Body of pancreas (tissue), 4 donors: ENCODE results near the gene TEAD4. TPM values are rescaled to one million over a fixed set of nuclear protein-coding genes. Genes with fewer than 3 reads are reported as not detected.
A peak's percentile ranks its signal among the peaks of the same experiment; 100 is the strongest.

Experiments
- ATAC-seq: fragments of 150-250 bp; one replicate; pipeline ENCODE4 v1.9.1; 2016
- DNase-seq, 4 donors: peaks; one replicate each; pipeline ENCODE4 v3.0.0-alpha.2; 2019
- H3K27ac ChIP-seq, 4 donors: fragments of 200-600 bp; sonication (generic); 1 replicate in 3 of 4; 2 replicates in 1 of 4; pipeline versions ENCODE4 v1.5.1 to v1.6.1; 2016 to 2019; ENCODE audit warnings: mild to moderate bottlenecking in 1 of 4, mixed read lengths in 1 of 4, moderate library complexity in 1 of 4
- H3K27me3 ChIP-seq, 2 donors: fragments of 200-600 bp; sonication (generic); one replicate each; pipeline ENCODE4 v1.6.0; 2016; ENCODE audit warnings: mild to moderate bottlenecking in 1 of 2
- H3K36me3 ChIP-seq, 2 donors: fragments of 200-600 bp; sonication (generic); replicated peaks in 1 of 2; 2 replicates each; pipeline ENCODE4 v1.5.1; 2016; ENCODE audit warnings: low read depth in 2 of 2; ENCODE audit not compliant: insufficient read depth in 1 of 2
- H3K4me1 ChIP-seq: fragments of 200-600 bp; sonication (generic); one replicate; pipeline ENCODE4 v1.6.0; 2016
- H3K4me3 ChIP-seq, 2 donors: fragments of 200-600 bp; sonication (generic); 1 replicate in 1 of 2; 2 replicates in 1 of 2; pipeline ENCODE4 v1.5.1; 2016 to 2019
- H3K9me3 ChIP-seq, 3 donors: fragments of 200-600 bp; sonication (generic); 1 replicate in 2 of 3; 2 replicates in 1 of 3; pipeline ENCODE4 v1.5.1; 2016
- POLR2A ChIP-seq, 3 donors: fragments of 450-650 bp; IDR thresholded peaks; one replicate each; pipeline ENCODE4 v1.6.1; 2016; ENCODE audit warnings: antibody characterized with exemption in 3 of 3, mild to moderate bottlenecking in 2 of 3
- WGBS, 2 donors: methylation state at CpG; one replicate each; pipeline ENCODE4 v1.1.5; 2017; 5-methylcytosine and 5-hydroxymethylcytosine counted together
- intact Hi-C: fragments of 100-400 bp; cut with DNase I; formaldehyde crosslinking; loops from one replicate; pipeline ENCODE4 v1.15.1; 2023
- total RNA-seq, 2 donors: library from RNA; depleted of rRNA; stranded (reverse); fragments of >200 nt; gene quantifications; one replicate each; pipeline ENCODE4 v1.1.0, GENCODE V29; 2016
- TF ChIP-seq, protein P1 (sequence below), 7 experiments: fragments of 450-650 bp in 4 of 7; fragments of 200-600 bp in 3 of 7; sonication (generic) in 3 of 7; IDR thresholded peaks; one replicate each; pipeline ENCODE4 v1.5.1; 2016 to 2019; ENCODE audit warnings: antibody characterized with exemption in 7 of 7

TEAD4 gene
- total RNA-seq, 2 donors from 2014 or later: 25.1 to 28.5 TPM

- Histone ChIP-seq H3K36me3 (peaks cover 6 to 9% of the 10 kb centered on the region in 2 donors), H3K4me1 (peaks cover 15% of the 10 kb centered on the region), H3K9me3 (no peaks in the 10 kb centered on the region), H3K4me3 (no peak overlapping the region), H3K27ac (no peak overlapping the region), H3K27me3 (no peaks in the 10 kb centered on the region)
- no peak for DNase-seq
- 93% methylated on average over 14 to 15 of the region's 15 CpGs for WGBS, 2 donors
- ATAC-seq: no peak
- intact Hi-C loops: no loop called here
- TF ChIP-seq POLR2A (IDR thresholded peaks at IDR 0.05): no peak
- TF ChIP-seq, protein P1, sequence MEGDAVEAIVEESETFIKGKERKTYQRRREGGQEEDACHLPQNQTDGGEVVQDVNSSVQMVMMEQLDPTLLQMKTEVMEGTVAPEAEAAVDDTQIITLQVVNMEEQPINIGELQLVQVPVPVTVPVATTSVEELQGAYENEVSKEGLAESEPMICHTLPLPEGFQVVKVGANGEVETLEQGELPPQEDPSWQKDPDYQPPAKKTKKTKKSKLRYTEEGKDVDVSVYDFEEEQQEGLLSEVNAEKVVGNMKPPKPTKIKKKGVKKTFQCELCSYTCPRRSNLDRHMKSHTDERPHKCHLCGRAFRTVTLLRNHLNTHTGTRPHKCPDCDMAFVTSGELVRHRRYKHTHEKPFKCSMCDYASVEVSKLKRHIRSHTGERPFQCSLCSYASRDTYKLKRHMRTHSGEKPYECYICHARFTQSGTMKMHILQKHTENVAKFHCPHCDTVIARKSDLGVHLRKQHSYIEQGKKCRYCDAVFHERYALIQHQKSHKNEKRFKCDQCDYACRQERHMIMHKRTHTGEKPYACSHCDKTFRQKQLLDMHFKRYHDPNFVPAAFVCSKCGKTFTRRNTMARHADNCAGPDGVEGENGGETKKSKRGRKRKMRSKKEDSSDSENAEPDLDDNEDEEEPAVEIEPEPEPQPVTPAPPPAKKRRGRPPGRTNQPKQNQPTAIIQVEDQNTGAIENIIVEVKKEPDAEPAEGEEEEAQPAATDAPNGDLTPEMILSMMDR (IDR thresholded peaks at IDR 0.05): no peak
Measured at GRCh38 chr12:3040026-3040656, 80.9 kb downstream of the TEAD4 start.

DNA sequence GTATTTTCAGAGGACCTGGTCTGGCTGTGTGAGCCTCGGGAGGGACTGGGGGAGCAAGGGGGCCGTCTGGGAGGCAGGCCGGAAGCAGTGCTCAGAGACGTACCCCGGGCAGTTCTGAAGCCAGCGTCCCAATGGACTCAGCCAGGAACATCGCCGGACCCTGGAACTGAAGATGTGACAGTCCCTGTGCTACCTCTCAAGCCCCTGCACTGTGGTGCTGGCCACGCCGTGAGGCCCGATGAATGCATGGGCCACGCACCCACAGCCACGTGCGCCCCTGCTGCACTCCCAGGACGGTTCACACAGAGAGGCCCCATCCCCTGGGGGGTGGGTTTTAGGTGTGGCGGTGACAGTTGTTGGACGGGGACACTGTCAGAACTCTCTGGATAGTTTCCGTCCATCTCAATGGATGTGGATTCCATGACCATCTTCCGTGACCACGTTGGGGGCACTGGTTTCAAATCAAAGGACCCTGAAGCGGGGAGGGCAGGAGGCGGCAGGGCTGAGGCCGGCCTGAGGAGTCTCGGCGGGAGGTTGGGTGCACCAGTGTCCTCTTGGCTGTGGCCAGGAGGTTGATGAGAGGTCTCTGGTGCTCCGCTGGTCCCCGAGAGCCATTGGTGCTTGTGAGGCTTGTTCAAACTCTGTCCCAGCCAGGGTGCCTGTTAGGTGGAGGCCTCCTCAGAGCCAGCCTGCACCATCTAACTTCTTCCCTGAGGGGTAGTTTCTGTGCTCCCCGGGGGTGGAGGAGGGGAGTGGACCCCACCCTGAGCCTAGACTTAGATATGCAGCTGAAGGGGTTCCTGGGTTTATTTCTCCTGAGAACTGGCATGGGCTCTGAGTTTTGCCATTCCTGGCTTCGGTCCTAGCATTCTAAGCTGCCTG lies 81.7 kb downstream of the TEAD4 start:
- peaks cover 15% of the 10 kb centered on the region for H3K4me1 ChIP-seq
- H3K36me3 ChIP-seq: peaks cover 6 to 9% of the 10 kb centered on the region in 2 donors
- TF ChIP-seq, protein P1 (IDR thresholded peaks at IDR 0.05): no peak
- no peak for TF ChIP-seq POLR2A (IDR thresholded peaks at IDR 0.05)
- no peaks in the 10 kb centered on the region for H3K27me3 ChIP-seq
- intact Hi-C loops: no loop called here
- ATAC-seq (peak; percentile 18), DNase-seq (no peak)
- H3K27ac ChIP-seq: no peak overlapping the region
- no peak overlapping the region for H3K4me3 ChIP-seq
- no peaks in the 10 kb centered on the region for H3K9me3 ChIP-seq
- 82 to 87% methylated on average over 16 to 27 of the region's 29 CpGs for WGBS, 2 donors

GRCh38 chr12:3041558-3042164 lies 82.5 kb downstream of the TEAD4 start:
- H3K27ac ChIP-seq: no peak overlapping the region
- no peak for TF ChIP-seq POLR2A (IDR thresholded peaks at IDR 0.05)
- TF ChIP-seq, protein P1 (IDR thresholded peaks at IDR 0.05): peak; percentile 32 to 73 (median 58)

DNA sequence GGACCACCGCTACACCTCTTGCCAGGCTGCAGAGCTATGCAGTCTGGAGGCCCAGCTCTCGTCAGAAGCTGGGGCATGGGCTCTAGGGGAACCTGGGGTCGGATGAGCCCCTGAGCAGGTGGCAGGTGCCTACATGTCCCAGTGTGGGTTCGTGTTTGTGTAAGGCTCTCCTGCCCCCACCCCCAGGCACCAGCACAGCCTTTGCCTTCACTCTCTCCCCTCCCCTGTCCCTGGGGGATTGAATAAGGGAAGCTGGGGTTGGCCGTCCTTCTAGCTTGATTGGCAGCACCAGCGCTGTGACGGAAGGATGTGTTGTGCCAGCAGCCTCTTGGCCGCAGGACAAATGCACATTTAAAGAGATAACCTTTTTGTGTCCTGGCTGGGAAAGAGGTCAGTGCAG lies 83.2 kb downstream of the TEAD4 start:
- DNase-seq: peak in 2 of 4 donors; percentile 48 to 56
- ATAC-seq: no peak
- Histone ChIP-seq H3K27ac (no peak overlapping the region), H3K4me1 (peaks cover 15% of the 10 kb centered on the region), H3K27me3 (no peaks in the 10 kb centered on the region), H3K36me3 (peaks cover 6 to 9% of the 10 kb centered on the region in 2 donors), H3K9me3 (no peaks in the 10 kb centered on the region), H3K4me3 (no peak overlapping the region)
- TF ChIP-seq, protein P1 (IDR thresholded peaks at IDR 0.05): no peak
- no peak for TF ChIP-seq POLR2A (IDR thresholded peaks at IDR 0.05)
- intact Hi-C loops: no loop called here
- 11 to 30% methylated on average over 3 to 8 of the region's 8 CpGs for WGBS, 2 donors

More at GRCh38 chr12:3041558-3042164, 82.5 kb downstream of the TEAD4 start:
- intact Hi-C loops: no loop called here
- Histone ChIP-seq H3K4me1 (peaks cover 15% of the 10 kb centered on the region), H3K36me3 (peaks cover 6 to 9% of the 10 kb centered on the region in 2 donors), H3K4me3 (no peak overlapping the region), H3K27me3 (no peaks in the 10 kb centered on the region), H3K9me3 (no peaks in the 10 kb centered on the region)
- ATAC-seq: peak; percentile 83
- 58 to 69% methylated on average over 11 of the region's 11 CpGs for WGBS, 2 donors
- DNase-seq: peak; percentile 67 to 75 (median 74)
